GM19023 (cell line): ENCODE results near the gene SEPTIN5.

Source experiments
- ATAC-seq: cut with Tn5 transposase; IDR thresholded peaks from one replicate; pipeline ENCODE4 v1.9.1; 2021; ENCODE audit warnings: mild to moderate bottlenecking, moderate library complexity; ENCODE audit not compliant: unreplicated experiment

The SEPTIN5 gene

GRCh38 chr22:19759427-19760057, 45.2 kb downstream of the SEPTIN5 start:
- no peak for ATAC-seq

GRCh38 chr22:19760058-19760950, 46.0 kb downstream of the SEPTIN5 start, which contains the start of gene TBX1:
TBX1 (plus strand) TSS chr22:19760778; CDS start chr22:19760844, 66 bp downstream.
- no peak for ATAC-seq

- ATAC-seq: no peak
These were observed 46.8 kb downstream of the SEPTIN5 start for GRCh38 chr22:19760951-19761724.

- ATAC-seq: no peak
These were observed 47.6 kb downstream of the SEPTIN5 start for GRCh38 chr22:19761725-19762567.

- ATAC-seq: no peak
These were observed 48.5 kb downstream of the SEPTIN5 start for GRCh38 chr22:19762568-19763457.

- ATAC-seq: no peak
These were observed 49.4 kb downstream of the SEPTIN5 start for GRCh38 chr22:19763458-19764298.

- ATAC-seq: no peak
These were observed 49.9 kb downstream of the SEPTIN5 start for GRCh38 chr22:19764299-19764593.

GRCh38 chr22:19764636-19765476, 50.6 kb downstream of the SEPTIN5 start:
- no peak for ATAC-seq

- no peak for ATAC-seq
These were observed 51.4 kb downstream of the SEPTIN5 start for GRCh38 chr22:19765477-19766239.

- no peak for ATAC-seq
These were observed 51.9 kb downstream of the SEPTIN5 start for GRCh38 chr22:19766240-19766510.

- ATAC-seq: no peak
These were observed 52.5 kb downstream of the SEPTIN5 start for GRCh38 chr22:19766511-19767426.

- no peak for ATAC-seq
These were observed 53.4 kb downstream of the SEPTIN5 start for GRCh38 chr22:19767427-19768341.

GRCh38 chr22:19769393-19769715, 55.1 kb downstream of the SEPTIN5 start:
- no peak for ATAC-seq

GRCh38 chr22:19770349-19771220, 56.3 kb downstream of the SEPTIN5 start:
- ATAC-seq: no peak

GRCh38 chr22:19772422-19772672, 58.0 kb downstream of the SEPTIN5 start:
- no peak for ATAC-seq
